ENCODE results near the gene PLPPR1.
A peak's percentile ranks its signal among the peaks of the same experiment; 100 is the strongest.

PLPPR1 gene

DNA sequence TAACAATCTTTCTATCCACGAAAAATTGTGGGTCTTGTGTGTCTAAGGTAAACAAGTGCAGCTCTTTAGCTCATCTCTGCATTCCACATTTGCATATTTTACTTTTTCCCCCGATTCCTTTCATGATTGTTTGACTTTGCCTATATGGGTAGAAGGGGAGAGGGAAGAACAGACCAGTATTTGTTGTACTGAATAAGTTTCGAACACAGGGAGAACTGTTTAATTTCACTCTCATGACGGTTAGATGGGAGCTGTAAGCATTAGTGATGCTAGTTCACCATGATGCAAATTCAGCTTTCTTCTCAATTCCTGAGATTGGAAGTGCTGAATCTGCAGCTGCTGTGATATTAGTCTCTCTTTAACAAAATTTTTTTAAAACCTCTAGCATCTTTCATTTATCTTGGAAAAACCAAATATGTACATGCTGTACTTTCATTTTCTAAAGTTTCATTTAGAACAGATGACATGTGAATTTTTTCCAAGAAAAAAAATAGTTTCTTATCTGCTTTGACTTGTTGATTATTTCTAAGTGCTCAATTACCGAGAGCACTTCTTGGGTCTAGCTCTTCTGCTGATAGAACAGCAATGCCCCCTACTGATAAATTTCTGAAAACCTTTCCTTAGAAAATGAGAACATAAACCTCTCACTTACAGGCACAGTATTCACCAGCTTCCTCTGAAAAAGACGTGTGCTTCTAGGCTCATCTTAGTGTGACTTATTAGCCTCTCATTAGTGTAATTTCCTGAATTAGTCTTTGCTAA, 206.8 kb downstream of the PLPPR1 start:
- TF ChIP-seq, protein P1, sequence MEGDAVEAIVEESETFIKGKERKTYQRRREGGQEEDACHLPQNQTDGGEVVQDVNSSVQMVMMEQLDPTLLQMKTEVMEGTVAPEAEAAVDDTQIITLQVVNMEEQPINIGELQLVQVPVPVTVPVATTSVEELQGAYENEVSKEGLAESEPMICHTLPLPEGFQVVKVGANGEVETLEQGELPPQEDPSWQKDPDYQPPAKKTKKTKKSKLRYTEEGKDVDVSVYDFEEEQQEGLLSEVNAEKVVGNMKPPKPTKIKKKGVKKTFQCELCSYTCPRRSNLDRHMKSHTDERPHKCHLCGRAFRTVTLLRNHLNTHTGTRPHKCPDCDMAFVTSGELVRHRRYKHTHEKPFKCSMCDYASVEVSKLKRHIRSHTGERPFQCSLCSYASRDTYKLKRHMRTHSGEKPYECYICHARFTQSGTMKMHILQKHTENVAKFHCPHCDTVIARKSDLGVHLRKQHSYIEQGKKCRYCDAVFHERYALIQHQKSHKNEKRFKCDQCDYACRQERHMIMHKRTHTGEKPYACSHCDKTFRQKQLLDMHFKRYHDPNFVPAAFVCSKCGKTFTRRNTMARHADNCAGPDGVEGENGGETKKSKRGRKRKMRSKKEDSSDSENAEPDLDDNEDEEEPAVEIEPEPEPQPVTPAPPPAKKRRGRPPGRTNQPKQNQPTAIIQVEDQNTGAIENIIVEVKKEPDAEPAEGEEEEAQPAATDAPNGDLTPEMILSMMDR (conservative IDR thresholded peaks at IDR 0.05; ENCODE audit: low read depth, low read length) = peak; percentile 43
- H3K4me3 ChIP-seq (ENCODE audit: low read depth, low read length) = no peak overlapping the region
- DNase-seq (ENCODE audit: low read depth) = peak; percentile 33

DNA sequence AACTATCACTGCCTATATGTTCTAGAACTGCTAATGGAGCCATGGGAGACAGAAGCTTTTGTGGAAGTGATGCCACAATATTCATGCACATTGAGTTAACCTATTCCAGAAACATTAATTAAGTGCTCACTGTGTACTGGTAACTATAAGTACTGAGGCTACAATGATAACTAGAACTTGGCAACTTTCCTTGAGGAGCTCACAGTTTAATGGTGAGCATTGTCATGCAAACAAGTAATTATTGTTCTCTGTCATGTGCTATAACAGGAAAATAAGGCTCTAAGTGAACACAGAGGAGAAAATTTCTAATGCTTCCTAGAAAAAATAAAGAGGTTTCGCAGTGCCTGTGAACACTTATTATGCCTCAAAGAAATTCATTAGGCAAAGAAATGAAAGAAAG, 214.1 kb downstream of the PLPPR1 start:
- DNase-seq (ENCODE audit: low read depth) = no peak
- TF ChIP-seq, protein P1 (conservative IDR thresholded peaks at IDR 0.05; ENCODE audit: low read depth, low read length) = no peak
- H3K4me3 ChIP-seq (ENCODE audit: low read depth, low read length) = no peak overlapping the region

DNA sequence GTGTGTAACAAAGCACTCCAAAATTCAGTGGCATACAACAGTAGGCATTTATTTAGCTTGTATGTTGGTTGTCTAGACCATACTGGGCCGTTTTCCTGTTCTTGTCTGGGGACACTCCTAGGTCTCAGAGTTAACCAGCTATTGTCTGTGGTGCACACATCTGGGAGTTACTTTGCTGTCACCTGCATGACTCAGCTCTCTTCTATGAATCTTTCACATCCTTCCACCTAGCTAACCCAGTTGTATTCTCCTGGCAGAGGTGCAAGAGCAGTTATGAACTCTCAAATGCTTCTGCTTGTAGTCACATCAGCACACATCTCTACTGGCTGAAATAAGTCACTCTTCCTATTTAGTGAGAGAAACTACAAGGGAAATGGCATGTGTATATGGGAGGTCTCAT, 218.2 kb downstream of the PLPPR1 start:
- TF ChIP-seq, protein P1 (conservative IDR thresholded peaks at IDR 0.05; ENCODE audit: low read depth, low read length) = no peak
- H3K4me3 ChIP-seq (ENCODE audit: low read depth, low read length) = no peak overlapping the region
- DNase-seq (ENCODE audit: low read depth) = no peak

GRCh38 chr9:101247297-101247696, 218.8 kb downstream of the PLPPR1 start:
- TF ChIP-seq, protein P1 (conservative IDR thresholded peaks at IDR 0.05; ENCODE audit: low read depth, low read length) = no peak
- H3K4me3 ChIP-seq (ENCODE audit: low read depth, low read length) = no peak overlapping the region
- no peak for DNase-seq (ENCODE audit: low read depth)

DNA sequence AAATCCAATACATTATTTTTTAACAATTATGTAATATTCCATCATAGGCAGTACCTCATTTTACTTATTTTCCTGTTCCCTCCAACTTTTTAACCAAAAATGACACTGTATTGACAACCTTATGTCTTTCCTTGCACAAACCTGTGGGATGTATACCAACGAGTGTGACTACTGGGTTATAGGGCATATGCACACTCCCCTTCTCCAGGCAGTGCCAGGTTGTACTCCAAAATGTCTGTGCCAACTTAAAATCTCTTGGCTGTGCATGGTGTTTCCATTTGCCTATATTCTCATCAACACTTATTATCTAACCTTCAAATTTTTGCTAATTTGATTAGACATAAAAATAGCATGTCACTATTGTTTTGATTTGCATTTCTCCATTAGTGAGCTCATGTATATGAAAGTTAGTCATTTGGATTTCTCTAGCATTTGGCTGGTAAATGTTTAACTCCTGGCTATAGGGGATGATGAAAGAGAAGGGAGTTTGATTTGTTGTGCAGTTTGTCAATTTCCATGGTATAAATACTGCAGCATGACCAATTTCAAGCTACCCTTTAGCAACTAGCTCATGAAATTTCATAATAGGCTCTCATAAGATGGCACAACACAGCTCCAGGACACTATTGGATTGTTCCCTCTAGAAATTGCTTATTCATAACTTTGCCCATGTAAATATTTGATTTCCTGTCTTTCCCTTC, 226.4 kb downstream of the PLPPR1 start:
- H3K4me3 ChIP-seq (ENCODE audit: low read depth, low read length) = no peak overlapping the region
- DNase-seq (ENCODE audit: low read depth) = no peak
- TF ChIP-seq, protein P1 (conservative IDR thresholded peaks at IDR 0.05; ENCODE audit: low read depth, low read length) = no peak

DNA sequence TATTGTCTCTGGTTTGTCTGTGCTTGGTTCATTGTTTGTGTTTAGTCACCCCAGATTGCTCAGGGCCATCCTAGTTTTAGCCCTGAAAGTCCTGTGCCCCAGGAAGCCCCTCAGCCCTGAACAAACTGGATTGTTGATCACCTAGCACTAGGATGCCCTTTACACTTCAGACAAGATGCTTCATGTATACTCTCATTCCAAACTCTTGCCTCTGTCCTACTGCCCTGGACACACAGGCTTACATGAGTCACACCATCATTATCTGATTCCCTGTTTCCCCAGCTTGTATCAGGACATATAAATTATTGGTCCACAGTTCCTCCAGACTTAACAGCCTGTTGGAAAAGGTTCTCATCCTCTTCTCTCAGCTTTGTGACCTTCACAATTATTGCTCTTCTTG, 236.2 kb downstream of the PLPPR1 start:
- TF ChIP-seq, protein P1 (conservative IDR thresholded peaks at IDR 0.05; ENCODE audit: low read depth, low read length) = no peak
- no peak for DNase-seq (ENCODE audit: low read depth)
- no peak overlapping the region for H3K4me3 ChIP-seq (ENCODE audit: low read depth, low read length)
